ENCODE data around the gene PIEZO1.
"Not testable (repeated sequence)": the region's sequence is repeated elsewhere in the genome, so short reads cannot be mapped to it uniquely, and the experiment has no call there.

Gene PIEZO1

GRCh38 chr16:88673716-88674379 lies 111.2 kb downstream of the PIEZO1 start:
- TF ChIP-seq, protein P1, sequence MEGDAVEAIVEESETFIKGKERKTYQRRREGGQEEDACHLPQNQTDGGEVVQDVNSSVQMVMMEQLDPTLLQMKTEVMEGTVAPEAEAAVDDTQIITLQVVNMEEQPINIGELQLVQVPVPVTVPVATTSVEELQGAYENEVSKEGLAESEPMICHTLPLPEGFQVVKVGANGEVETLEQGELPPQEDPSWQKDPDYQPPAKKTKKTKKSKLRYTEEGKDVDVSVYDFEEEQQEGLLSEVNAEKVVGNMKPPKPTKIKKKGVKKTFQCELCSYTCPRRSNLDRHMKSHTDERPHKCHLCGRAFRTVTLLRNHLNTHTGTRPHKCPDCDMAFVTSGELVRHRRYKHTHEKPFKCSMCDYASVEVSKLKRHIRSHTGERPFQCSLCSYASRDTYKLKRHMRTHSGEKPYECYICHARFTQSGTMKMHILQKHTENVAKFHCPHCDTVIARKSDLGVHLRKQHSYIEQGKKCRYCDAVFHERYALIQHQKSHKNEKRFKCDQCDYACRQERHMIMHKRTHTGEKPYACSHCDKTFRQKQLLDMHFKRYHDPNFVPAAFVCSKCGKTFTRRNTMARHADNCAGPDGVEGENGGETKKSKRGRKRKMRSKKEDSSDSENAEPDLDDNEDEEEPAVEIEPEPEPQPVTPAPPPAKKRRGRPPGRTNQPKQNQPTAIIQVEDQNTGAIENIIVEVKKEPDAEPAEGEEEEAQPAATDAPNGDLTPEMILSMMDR (IDR thresholded peaks at IDR 0.05; ENCODE audit: low read depth, low read length, missing control alignments): no peak
- DNase-seq (ENCODE audit: low read depth): no peak
- no peak overlapping the region for H3K4me3 ChIP-seq (ENCODE audit: low read depth, low read length)

GRCh38 chr16:88672776-88673175 lies 112.2 kb downstream of the PIEZO1 start:
- DNase-seq (ENCODE audit: low read depth): no peak
- TF ChIP-seq, protein P1 (IDR thresholded peaks at IDR 0.05; ENCODE audit: low read depth, low read length, missing control alignments): peak; percentile 9
- no peak overlapping the region for H3K4me3 ChIP-seq (ENCODE audit: low read depth, low read length)

DNA sequence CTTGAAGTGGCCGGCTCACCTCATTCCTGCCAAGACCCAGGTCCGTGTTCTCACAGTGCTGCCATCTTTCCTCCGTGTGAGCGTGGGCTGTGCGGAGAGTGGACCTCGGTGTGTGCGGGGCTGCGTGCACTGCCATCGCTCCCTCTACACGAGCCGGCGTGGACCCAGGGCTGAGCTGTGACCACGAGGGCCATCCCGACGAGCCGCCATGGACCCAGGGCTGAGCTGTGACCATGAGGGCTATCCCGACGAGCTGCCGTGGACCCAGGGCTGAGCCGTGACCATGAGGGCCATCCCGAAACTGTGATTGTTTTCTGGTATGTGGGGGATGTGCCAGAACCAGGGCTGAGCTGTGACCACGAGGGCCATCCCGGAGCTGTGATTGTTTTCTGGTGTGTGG lies 113.2 kb downstream of the PIEZO1 start:
- H3K4me3 ChIP-seq (ENCODE audit: low read depth, low read length): no peak overlapping the region
- TF ChIP-seq, protein P1 (IDR thresholded peaks at IDR 0.05; ENCODE audit: low read depth, low read length, missing control alignments): no peak
- DNase-seq (ENCODE audit: low read depth): no peak

- H3K4me3 ChIP-seq (ENCODE audit: low read depth, low read length): no peak overlapping the region
- DNase-seq (ENCODE audit: low read depth): no peak
- TF ChIP-seq, protein P1 (IDR thresholded peaks at IDR 0.05; ENCODE audit: low read depth, low read length, missing control alignments): no peak
Observed at GRCh38 chr16:88669980-88670379, 115.0 kb downstream of the PIEZO1 start.

DNA sequence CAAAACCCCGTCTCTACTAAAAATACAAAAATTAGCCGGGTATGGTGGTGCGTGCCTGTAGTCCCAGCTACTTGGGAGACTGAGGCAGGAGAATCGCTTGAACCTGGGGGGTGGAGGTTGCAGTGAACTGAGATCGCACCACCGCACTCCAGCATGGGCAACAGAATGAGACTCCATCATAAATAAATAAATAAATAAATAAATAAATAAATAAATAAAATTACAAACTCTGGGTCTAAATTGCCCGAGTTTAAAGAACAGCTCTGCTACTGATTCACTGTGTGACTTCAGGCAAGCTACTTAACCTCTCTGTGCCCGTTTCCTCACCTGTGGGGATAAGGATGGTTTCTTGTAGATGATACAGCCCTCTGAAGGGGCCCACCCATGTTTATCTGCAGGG lies 115.5 kb downstream of the PIEZO1 start:
- not testable (repeated sequence) for DNase-seq (ENCODE audit: low read depth); H3K4me3 ChIP-seq (ENCODE audit: low read depth, low read length)

GRCh38 chr16:88667461-88667860 lies 117.6 kb downstream of the PIEZO1 start:
- TF ChIP-seq, protein P1 (IDR thresholded peaks at IDR 0.05; ENCODE audit: low read depth, low read length, missing control alignments): no peak
- DNase-seq (ENCODE audit: low read depth): no peak

GRCh38 chr16:88665570-88665969 lies 119.5 kb downstream of the PIEZO1 start:
- TF ChIP-seq, protein P1 (IDR thresholded peaks at IDR 0.05; ENCODE audit: low read depth, low read length, missing control alignments): no peak
- no peak overlapping the region for H3K4me3 ChIP-seq (ENCODE audit: low read depth, low read length)
- DNase-seq (ENCODE audit: low read depth): no peak

More at GRCh38 chr16:88667461-88667860, 117.6 kb downstream of the PIEZO1 start:
- no peak overlapping the region for H3K4me3 ChIP-seq (ENCODE audit: low read depth, low read length)
